ENCODE measurements around the gene ASPHD1.
A peak's percentile ranks its signal among the peaks of the same experiment; 100 is the strongest.
"Not testable (repeated sequence)": the region's sequence is repeated elsewhere in the genome, so short reads cannot be mapped to it uniquely, and the experiment has no call there.

ASPHD1 gene

DNA sequence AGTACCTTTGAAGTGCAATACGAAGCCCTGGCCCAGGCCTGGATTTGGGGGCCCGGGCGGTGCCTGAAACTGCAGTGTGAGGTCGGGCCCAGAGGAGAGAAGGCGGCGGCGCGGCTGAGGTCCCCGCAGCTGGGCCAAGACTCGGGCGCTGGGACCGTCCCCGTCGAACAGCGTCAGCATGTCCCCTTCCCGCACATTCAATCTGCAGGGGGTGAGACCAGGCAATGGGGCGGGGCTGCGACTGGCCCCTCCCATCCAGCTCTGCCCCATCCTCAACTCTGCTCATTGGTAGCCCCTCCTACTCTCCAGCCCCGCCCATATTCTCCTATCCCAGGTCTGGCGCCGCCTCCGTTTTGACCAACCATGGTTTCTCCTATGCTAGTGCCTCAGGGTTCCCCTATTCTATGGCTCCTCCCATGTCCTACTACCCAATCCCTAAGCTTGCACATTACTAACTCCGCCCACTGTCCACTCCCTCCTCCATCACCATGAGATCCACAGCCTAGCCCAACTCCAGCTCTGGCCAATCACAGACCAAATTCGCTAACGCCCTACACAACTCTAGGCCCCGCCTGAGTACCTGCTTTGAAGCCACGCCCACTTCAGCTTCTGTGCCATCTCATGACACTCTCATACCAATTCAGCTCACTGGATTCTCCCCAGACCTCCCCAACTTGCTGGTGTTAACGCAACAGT, 22.9 kb upstream of the ASPHD1 start:
- no peak for FAIRE-seq

- no peak for FAIRE-seq
These were observed 22.1 kb upstream of the ASPHD1 start for GRCh38 chr16:29878172-29878571.

DNA sequence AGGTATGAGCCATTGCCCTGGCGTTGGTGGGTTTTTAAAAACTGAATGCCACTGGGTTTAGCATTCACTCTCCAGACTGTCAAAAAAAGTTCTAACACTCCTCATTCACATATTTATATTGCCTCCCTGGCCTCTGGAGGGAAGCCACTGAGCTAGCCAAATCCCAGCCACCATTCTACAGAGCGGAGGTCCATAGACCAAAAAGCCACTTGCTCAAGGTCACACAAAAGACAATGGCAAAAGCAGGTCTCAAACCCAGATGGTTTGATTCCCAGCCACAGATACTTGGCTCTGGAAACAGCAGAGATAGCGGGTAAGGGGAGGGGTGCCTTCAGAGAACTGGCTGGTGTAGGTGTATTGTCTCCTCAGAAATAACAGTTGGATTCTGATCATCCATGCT, 19.2 kb upstream of the ASPHD1 start:
- FAIRE-seq = no peak

DNA sequence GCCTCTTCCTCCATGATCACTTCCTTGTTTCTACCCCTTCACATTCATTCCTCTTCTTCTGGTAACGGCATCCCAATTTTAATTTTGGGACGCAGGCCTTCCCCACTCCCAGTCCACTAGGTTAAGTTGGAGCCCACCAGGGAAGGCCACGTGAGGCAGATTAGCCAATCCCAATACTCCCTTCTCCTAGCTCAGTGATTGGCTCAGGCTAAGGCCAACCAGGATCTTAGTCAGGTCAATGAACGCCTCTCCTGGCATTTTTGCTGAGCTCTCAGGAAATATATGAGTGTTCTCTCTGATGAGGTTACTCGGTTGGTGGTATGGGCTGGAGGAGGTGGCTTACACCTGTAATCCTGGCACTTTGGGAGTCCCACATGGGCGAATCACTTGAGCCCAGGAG, 16.3 kb upstream of the ASPHD1 start:
- FAIRE-seq = no peak

- FAIRE-seq = not testable (repeated sequence)
These were observed 10.9 kb upstream of the ASPHD1 start for GRCh38 chr16:29889372-29889771.

GRCh38 chr16:29891525-29892457, 8.5 kb upstream of the ASPHD1 start:
- no peak for FAIRE-seq

DNA sequence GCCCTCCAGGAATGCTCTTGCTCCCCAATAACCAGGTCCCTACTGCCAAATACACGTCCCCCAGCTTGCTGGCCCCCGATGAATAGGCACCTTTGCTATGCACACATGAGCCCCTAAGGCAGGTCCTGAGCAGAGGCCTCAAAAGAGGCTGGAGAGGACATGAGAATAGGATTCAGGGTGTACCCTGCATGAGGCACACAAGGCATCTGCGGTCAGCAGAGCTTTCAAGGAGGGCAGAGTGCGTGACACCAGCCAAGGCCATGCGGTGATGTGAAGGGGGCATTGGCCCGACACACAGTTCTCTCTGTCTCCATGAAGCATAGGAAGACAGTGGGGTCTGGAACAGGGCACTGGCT, 7.9 kb upstream of the ASPHD1 start:
- FAIRE-seq = no peak

DNA sequence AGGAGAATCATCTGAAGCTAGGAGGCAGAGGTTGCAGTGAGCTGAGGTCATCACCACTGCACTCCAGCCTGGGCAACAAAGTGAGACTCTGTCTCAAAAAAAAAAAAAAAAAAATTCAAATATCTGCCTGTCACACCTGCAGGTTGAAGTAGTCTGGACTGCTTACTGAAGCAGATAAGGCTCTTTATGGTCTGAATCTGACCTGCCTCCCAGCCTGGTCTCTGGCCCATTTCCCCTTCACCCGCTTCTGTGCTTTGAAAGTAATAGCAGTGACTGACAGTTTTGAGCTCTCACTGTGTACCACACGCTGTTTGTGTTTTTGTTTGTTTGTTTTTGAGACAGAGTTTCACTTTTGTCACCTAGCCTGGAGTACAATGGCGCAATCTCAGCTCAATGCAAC, 6.7 kb upstream of the ASPHD1 start:
- FAIRE-seq = no peak

DNA sequence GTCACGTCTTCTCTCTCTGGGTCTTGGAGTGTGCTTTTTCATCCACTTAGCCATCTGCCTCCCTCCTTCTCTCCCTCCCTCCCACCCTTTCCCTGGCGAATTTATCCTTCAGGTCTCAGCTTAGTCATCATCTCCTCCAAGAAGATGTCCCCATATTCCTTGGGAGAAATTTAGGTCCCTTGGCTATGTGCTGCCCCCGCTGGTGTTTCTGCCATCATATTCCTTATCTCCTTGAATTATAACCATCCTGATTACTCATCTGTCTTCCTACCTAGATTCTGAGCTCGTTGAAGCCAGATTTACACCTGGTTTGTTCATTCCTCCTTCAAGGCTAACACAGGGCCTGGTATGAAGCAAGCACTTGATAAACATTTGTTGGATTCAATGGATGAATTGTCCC, 5.9 kb upstream of the ASPHD1 start:
- no peak for FAIRE-seq

- FAIRE-seq = no peak
These were observed 3.4 kb upstream of the ASPHD1 start for GRCh38 chr16:29896841-29897240.

DNA sequence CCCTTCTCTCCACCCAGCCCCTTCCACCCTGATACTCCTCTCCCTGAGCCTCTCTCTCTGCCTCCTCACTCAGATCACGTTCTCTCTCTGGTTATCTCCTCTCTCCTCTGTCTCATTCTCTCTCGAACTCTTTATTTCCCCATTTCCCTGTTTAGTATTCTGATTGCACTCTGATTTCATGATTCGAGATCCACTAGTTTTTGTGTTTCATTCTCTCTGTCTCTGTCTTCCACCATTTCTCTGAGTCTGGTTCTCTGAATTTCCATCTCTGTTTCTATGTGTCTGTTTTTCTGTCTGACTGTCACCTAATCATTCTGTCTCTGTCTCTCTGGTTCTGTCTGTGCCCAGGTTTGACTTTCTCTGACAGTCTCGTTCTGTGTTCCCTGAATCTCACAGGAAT, 3.0 kb upstream of the ASPHD1 start:
- no peak for FAIRE-seq

DNA sequence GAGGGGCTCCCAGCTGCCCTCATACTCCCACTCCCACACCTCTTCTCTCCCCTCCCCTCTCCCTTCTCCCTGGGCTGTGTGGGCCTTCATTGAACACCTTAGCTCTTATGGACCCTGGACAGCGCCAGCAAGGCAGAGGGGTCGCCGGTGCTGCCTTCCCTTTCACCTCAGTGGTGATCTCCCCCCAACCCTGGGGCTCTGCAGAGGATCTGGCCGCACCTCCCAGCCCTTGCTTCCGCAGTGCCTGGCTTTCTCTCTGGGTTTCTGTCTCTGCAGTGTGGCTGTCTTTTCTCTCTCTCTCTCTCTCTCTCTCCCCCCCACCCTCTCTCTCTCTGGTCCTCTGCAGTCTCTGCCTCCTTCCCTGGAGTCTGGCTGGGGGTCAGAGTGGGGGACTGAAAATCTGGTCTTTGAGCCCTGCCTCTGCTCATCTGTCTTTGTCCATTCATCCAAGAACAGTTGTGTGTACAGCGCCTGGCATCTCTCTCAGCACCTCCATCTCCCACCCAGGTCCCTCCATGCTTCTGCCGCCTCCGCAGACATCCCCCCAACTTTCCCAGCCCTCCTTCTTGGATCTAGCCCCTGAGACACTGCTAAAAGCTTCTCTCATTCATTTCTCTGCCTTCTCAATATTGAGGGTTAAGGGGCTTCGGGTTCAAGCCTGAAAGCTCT, 2.0 kb upstream of the ASPHD1 start:
- no peak for FAIRE-seq

DNA sequence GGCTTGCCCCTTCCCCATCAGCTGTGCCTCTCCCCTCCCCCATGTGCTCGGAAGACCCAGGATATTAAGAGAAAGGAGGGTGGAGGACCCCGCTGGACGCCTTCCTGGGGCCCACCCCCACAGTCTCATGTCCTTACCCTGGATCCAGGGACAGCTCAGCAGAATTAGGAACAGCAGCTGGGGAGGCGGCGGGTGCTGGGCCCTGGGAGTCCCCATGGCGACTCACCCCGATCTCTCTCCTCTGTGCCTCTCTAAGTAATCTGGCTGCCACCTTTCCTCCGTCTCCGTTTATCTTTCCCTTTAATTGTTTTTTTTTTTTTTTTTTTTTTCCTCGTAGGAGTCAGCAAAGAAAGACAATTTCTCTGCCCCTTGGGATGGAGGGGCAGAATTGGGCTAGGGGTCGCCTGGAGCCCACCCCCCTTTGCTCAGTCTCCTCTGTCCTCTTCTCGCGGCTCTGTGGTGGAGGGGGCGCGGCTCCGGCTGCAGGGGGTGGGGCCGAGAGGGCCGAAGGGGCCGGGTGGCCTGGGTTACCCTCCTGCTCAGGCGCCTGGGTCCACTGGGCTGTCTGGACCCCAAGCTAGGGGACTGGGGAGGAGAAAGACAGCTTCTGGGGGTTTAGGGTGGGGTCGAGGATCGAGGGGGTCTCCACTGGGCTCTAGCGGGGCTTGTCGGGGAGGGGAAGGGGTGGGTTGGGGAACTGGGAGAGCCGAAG, 1.3 kb upstream of the ASPHD1 start:
- no peak for FAIRE-seq

- peak; percentile 30 for FAIRE-seq
These were observed 679 bp upstream of the ASPHD1 start, which contains the start of gene SEZ6L2 for GRCh38 chr16:29899516-29900101. Gene SEZ6L2, minus strand, starts transcription at chr16:29899550. Its CDS starts 531 bp downstream, at chr16:29899019.

GRCh38 chr16:29900888-29901606, 759 bp downstream of the ASPHD1 start:
- FAIRE-seq = no peak

- FAIRE-seq = no peak
These were observed 1.3 kb downstream of the ASPHD1 start for GRCh38 chr16:29901607-29901945.

DNA sequence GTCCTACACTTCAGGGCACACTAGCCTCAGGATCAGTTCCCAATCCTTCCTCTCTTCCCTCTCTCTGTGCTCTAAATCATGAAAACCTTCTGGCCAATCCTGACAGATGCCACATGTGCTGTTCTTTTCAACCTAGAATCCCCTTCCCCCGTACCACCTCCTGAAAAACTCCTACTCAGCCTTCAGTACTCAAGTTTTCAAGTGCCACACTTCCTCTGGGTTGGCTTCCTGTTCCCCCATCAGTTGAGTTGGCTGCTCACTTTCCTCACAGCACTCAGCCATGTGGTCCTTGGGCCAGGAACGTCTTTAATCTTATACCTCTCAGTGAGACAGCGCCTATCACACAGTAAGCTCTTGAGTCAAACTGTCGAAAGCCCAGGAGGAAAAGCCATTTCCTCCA, 3.3 kb downstream of the ASPHD1 start:
- FAIRE-seq = no peak

GRCh38 chr16:29904947-29905346, 4.7 kb downstream of the ASPHD1 start:
- no peak for FAIRE-seq

DNA sequence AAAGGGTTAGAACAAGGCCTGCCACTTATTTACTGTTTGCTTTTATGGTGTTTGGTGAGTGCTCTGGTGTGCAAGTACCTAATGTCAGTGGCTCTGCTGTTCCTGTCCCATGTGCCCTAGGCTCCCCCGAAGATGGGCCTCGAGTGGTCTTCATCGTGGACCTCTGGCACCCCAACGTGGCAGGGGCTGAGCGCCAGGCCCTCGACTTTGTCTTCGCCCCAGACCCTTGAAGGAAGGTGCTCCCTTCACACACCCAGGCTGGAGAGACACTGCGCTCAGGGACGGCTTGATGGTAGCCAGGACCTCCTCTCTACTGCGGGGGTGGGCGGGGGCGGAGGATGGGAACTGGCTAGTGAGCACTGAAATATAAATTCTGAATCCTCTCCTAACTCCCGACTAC, 5.4 kb downstream of the ASPHD1 start:
- no peak for FAIRE-seq

- no peak for FAIRE-seq
These were observed 6.4 kb downstream of the ASPHD1 start for GRCh38 chr16:29906520-29907244.

DNA sequence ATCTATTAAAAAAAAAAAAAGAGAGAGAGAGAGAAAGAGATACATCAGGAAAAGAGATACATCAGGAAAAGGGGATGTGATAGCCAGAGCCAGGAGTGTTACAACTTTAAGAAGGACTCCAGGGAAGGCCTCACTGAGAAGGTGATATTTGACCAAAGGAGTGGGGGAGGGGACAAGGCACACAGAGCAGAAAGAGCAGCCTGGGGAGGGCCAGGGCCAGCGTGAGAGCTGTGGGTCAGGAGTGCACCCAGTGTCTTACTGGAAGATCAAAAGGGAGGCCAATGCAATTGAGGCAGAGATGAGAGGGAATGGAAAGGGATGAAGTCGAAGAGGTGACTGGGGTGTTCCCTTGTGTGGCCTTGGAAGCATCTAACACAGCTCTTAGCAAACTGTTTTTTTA, 7.7 kb downstream of the ASPHD1 start:
- FAIRE-seq = no peak

Measured in islet of Langerhans (tissue), 1 donor.